Fibroblast of lung (primary cell): ENCODE measurements around the gene CMTM5. TPM values are rescaled to one million over a fixed set of nuclear protein-coding genes. Genes with fewer than 3 reads are reported as not detected.

Experiments
- DNase-seq, 2 donors: peaks; one replicate each; pipeline versions ENCODE4 v3.0.0 to v3.0.0-alpha.2; 2010; ENCODE audit warnings: low read depth in 2 of 2
- H2AFZ ChIP-seq: 2 replicates; pipeline ENCODE4 v1.5.1; 2012; ENCODE audit warnings: low read length, control low read depth, inconsistent platforms
- H3K27ac ChIP-seq: 2 replicates; pipeline ENCODE4 v1.5.1; 2011; ENCODE audit warnings: low read length, control low read depth; ENCODE audit not compliant: insufficient read depth
- H3K27me3 ChIP-seq: 2 replicates; pipeline ENCODE4 v1.5.1; 2011; ENCODE audit warnings: mild to moderate bottlenecking, low read length; ENCODE audit not compliant: control insufficient read depth, insufficient read depth
- H3K36me3 ChIP-seq: 2 replicates; pipeline ENCODE4 v1.5.1; 2011; ENCODE audit warnings: low read length; ENCODE audit not compliant: control insufficient read depth, insufficient read depth
- H3K4me1 ChIP-seq: 2 replicates; pipeline ENCODE4 v1.5.1; 2011; ENCODE audit warnings: low read length; ENCODE audit not compliant: control insufficient read depth, insufficient read depth; ENCODE audit errors: extremely low read depth
- H3K4me2 ChIP-seq: 2 replicates; pipeline ENCODE4 v1.5.1; 2011; ENCODE audit warnings: low read length, control low read depth; ENCODE audit not compliant: insufficient read depth; ENCODE audit errors: extremely low read depth
- H3K4me3 ChIP-seq, 4 experiments: fragments of 200-600 bp in 1 of 4; sonication (generic) in 1 of 4; replicated peaks in 1 of 4; 2 replicates each; pipeline ENCODE4 v1.5.1; 2011 to 2016; ENCODE audit warnings: low read length in 4 of 4, low read depth in 3 of 4, mild to moderate bottlenecking in 3 of 4, control low read depth in 2 of 4, inconsistent platforms in 1 of 4, mixed read lengths in 1 of 4; ENCODE audit not compliant: insufficient read depth in 1 of 4; ENCODE audit errors: control extremely low read depth in 1 of 4
- H3K79me2 ChIP-seq: 2 replicates; pipeline ENCODE4 v1.5.1; 2012; ENCODE audit warnings: mild to moderate bottlenecking, low read length, inconsistent platforms; ENCODE audit not compliant: control insufficient read depth, insufficient read depth
- H3K9ac ChIP-seq: 2 replicates; pipeline ENCODE4 v1.5.1; 2011; ENCODE audit warnings: mild to moderate bottlenecking, low read length, control low read depth; ENCODE audit not compliant: insufficient read depth
- H3K9me3 ChIP-seq: 2 replicates; pipeline ENCODE4 v1.5.1; 2012; ENCODE audit warnings: low read depth, low read length; ENCODE audit not compliant: control insufficient read depth, insufficient read depth
- H4K20me1 ChIP-seq: 2 replicates; pipeline ENCODE4 v1.5.1; 2011; ENCODE audit warnings: low read length; ENCODE audit not compliant: control insufficient read depth, insufficient read depth; ENCODE audit errors: extremely low read depth
- CTCF ChIP-seq, 2 donors: IDR thresholded peaks in 1 of 2; conservative IDR thresholded peaks in 1 of 2; 1 replicate in 1 of 2; 2 replicates in 1 of 2; pipeline ENCODE4 v1.5.1; 2011 to 2012; ENCODE audit warnings: low read length in 2 of 2, control low read depth in 1 of 2, inconsistent platforms in 1 of 2, low read depth in 1 of 2, mild to moderate bottlenecking in 1 of 2
- EZH2 ChIP-seq: IDR thresholded peaks from 2 replicates; pipeline ENCODE4 v1.5.1; 2012; ENCODE audit warnings: low read length, control low read depth, mild to moderate bottlenecking; ENCODE audit errors: missing control alignments
- polyA plus RNA-seq, 2 donors: library from polyadenylated mRNA; depleted of rRNA in 1 of 2; stranded (reverse) in 1 of 2; unstranded in 1 of 2; fragments of >200 nt; gene quantifications; 2 replicates each; pipeline ENCODE4 v1.2.1, GENCODE V29; 2011 to 2012; ENCODE audit warnings: missing spikeins in 1 of 2
- total RNA-seq: library from RNA; depleted of rRNA; stranded (reverse); fragments of >200 nt; gene quantifications from 2 replicates; pipeline ENCODE4 v1.2.1, GENCODE V29; 2014

CMTM5 gene
- total and polyA plus RNA-seq, 2 donors (not counting 1 experiment from before 2014, with no cell fraction given), result 0.08 to 0.33 TPM

- H4K20me1 ChIP-seq, result no peaks in the 10 kb centered on the region
- H3K4me1 ChIP-seq, result no peaks in the 10 kb centered on the region
- no peaks in the 10 kb centered on the region for H3K27me3 ChIP-seq
- H3K4me3 ChIP-seq, result no peak overlapping the region
- H3K4me2 ChIP-seq, result no peak overlapping the region
- H3K79me2 ChIP-seq, result no peaks in the 10 kb centered on the region
- no peak overlapping the region for H3K27ac ChIP-seq
- H3K9ac ChIP-seq, result no peak overlapping the region
- H3K9me3 ChIP-seq, result no peaks in the 10 kb centered on the region
- H3K36me3 ChIP-seq, result no peaks in the 10 kb centered on the region
- DNase-seq, result no peak
- TF ChIP-seq EZH2, result no peak
- TF ChIP-seq CTCF (conservative IDR thresholded peaks at IDR 0.05 in 1 of 2, IDR thresholded peaks at IDR 0.05 in 1 of 2; ENCODE audit: low read depth in 1 of 2, low read length in 2 of 2), result no peak
- H2AFZ ChIP-seq, result no peak overlapping the region
Observed at GRCh38 chr14:23405516-23406025, 28.7 kb downstream of the CMTM5 start.

DNA sequence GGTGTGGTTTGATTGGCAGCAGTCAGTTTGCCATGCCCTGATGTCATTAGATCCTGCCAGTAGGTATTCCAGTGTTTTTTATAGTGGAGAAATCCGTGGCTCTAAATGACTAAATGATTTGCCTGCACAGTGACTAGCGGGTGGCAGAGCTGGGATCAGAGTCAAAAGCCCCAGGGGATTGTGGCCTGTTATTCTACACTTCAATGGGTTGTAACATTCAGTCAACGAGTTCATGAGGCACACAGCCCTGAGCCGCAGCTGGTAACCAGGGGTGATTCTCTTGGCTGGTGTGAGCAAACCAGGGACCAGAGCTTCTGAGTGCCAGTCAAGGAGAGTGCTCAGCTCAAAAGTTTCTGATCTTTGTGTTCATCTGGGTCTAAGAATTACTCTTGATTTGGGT, 29.4 kb downstream of the CMTM5 start:
- TF ChIP-seq EZH2 (no peak), CTCF (conservative IDR thresholded peaks at IDR 0.05 in 1 of 2, IDR thresholded peaks at IDR 0.05 in 1 of 2; ENCODE audit: low read depth in 1 of 2, low read length in 2 of 2) (no peak)
- no peaks in the 10 kb centered on the region for H3K27me3 ChIP-seq
- H3K9ac ChIP-seq, result no peak overlapping the region
- H3K4me3 ChIP-seq, result no peak overlapping the region
- H3K36me3 ChIP-seq, result no peaks in the 10 kb centered on the region
- H3K4me1 ChIP-seq, result no peaks in the 10 kb centered on the region
- H3K79me2 ChIP-seq, result no peaks in the 10 kb centered on the region
- H4K20me1 ChIP-seq, result no peaks in the 10 kb centered on the region
- H3K9me3 ChIP-seq, result no peaks in the 10 kb centered on the region
- no peak overlapping the region for H3K27ac ChIP-seq
- no peak overlapping the region for H2AFZ ChIP-seq
- no peak for DNase-seq
- H3K4me2 ChIP-seq, result no peak overlapping the region

GRCh38 chr14:23406725-23407355, 30.0 kb downstream of the CMTM5 start:
- no peak for TF ChIP-seq CTCF (conservative IDR thresholded peaks at IDR 0.05 in 1 of 2, IDR thresholded peaks at IDR 0.05 in 1 of 2; ENCODE audit: low read depth in 1 of 2, low read length in 2 of 2)
- TF ChIP-seq EZH2, result no peak
- DNase-seq, result no peak
- no peaks in the 10 kb centered on the region for H3K4me1 ChIP-seq
- H3K9me3 ChIP-seq, result no peaks in the 10 kb centered on the region
- no peaks in the 10 kb centered on the region for H4K20me1 ChIP-seq
- H3K27me3 ChIP-seq, result peaks cover 2% of the 10 kb centered on the region
- H3K4me2 ChIP-seq, result no peak overlapping the region
- no peaks in the 10 kb centered on the region for H3K36me3 ChIP-seq
- no peak overlapping the region for H3K9ac ChIP-seq
- H2AFZ ChIP-seq, result no peak overlapping the region
- H3K27ac ChIP-seq, result no peak overlapping the region
- no peak overlapping the region for H3K4me3 ChIP-seq
- H3K79me2 ChIP-seq, result no peaks in the 10 kb centered on the region
